Activated CD4-positive, alpha-beta T cell treated with anti-CD3 and anti-CD28 coated beads, Interleukin-2, amount 50 U/mL, for 48 hours (primary cell): Measurements from ENCODE around the gene SYNE1.

Source experiments
- DNase-seq, 2 experiments: peaks; one replicate each; pipeline ENCODE4 v3.0.0-alpha.2; 2020

SYNE1 gene

DNA sequence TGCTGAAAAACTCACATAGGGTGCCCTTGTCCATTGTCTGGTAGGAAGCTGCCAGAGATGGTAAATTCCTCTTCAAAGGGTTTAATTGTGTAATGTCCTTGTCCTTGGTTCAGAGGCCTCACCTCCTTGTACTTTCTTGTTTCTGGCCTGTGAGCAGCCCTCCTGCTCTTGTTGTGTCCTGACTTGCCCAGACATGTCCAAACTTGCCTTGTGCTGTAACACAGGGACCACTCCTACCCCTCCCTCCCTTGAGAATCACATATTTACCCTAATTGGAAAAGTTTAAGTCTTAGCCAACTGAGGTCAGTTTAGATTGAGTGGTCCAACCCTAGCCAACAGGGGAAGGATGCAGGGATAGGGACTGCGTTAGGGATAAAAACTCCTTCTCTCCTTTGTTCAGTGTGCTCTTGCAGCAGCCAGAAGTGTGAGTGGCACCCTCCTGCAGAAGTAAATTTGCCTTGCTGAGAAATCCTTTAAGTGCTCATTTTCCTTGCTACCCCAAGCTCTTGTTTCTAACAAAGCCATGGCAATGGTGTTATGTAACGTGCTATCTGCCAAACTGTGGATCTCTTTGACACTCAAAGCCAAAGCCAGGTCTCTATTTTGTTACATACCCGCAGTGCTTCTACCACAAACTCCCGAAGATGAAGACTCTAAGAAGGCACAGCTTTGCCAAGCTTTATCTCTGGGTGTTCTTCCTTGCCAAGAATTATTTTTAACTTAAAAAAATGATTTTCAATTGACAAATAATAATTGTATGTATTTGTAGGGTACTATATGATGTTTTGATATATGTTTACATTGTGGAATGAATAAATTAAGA, 415.1 kb downstream of the SYNE1 start:
- no peak for DNase-seq

DNA sequence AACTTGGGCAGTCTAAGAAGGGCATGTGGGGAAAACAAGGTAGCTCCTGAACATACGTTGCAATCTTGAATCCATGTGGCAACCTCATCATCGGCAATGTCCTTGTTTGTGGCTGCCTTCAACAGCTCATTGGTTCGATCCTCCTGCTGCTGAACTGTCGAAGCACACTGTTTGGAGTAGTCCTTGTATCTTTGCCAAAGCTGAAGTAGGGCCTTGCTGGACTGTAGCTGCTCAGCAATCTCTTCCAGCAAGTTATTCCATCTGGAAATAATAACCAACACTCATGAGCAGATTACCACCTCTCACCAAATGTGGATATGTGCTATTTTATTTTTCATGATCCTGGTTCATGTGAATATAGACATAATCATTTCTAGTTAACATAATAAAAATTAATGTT, 416.4 kb downstream of the SYNE1 start:
- DNase-seq, result no peak

DNA sequence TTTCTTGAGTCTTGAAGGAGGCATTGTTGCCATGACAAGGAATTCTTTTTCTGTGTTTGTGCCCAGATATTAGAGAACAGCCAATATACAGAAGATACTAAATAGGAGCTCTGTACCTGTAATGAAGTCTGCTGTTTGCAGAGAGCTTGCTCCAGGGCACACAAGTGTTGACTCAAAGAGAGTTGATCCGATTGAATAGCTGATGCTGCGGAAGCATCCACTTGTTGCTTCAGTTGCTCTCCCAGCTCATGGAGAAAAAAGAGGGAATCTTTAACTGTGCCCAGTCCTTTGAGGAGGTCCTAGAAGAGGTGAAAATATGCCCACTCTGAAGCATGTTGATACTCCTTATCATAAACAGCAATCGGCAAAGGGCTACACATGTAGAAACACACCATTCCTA, 418.3 kb downstream of the SYNE1 start:
- no peak for DNase-seq

DNA sequence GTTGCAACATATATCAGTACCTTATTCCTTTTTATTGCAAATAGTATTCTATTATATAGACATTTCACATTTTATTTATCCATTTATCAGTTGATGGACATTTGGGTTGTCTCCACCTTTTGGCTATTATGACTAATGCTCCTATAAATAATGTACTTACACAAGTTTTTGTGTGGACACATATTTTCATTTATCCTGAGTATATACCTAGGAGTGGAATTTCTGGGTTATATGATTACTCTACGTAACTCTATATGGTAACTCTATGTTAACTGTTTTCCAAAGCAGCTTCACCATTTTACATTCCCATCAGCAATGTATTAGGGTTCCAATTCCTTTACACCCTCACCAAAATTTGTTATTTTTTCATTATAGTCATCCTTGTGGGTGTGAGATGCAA, 424.7 kb downstream of the SYNE1 start:
- DNase-seq, result no peak

DNA sequence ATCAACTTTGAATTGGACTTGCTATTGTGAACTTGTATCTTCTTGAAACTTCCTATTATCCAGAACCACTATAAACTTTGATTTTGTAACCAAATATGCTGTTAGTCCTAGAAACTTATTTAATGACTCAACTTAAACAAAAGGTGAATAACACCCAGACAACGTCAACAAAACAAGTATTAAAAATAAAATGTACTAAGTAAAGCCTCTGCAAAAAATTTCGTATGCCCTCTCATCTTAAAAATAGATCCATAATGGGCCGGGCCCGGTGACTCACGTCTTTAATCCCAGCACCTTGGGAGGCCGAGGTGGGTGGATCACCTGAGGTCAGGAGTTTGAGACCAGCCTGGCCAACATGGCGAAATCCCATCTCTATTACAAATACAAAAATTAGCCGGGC, 428.0 kb downstream of the SYNE1 start:
- no peak for DNase-seq

DNA sequence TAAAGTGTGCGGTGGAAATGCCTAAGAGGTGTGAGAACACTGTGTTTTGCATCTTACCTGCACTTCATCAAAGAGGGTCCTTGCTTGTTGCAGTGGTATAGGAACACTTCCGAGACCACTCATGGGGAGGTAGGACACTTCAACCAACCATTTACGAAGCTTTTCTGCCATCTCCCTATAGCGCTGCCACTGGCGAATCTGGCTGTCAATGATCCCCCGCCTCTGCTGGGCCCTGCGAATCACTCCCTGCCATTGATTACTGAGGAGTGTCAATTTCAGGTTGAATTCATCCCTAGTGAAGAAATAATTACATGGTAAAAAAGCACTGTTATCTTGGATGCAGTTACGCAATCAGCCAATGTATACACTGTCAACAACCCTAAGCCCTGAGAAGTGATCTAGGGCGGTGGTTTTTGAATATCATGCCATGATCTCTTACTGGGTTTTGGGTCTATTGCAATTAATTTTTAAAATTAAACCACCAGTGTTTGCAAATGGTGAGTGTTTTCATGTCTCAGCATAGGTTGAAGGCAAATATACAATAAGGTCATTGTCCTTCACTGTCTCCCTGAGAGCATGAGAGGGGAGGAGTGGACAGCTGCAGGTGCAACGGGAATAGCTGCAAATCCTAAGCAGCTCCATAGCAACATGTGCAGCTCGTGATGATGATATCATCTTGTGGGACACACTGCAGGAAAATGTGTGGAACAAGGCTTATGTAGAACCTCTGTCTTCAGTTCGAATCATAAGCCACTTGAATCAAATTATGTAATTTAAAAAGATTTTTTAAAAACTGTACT, 429.0 kb downstream of the SYNE1 start:
- no peak for DNase-seq

DNA sequence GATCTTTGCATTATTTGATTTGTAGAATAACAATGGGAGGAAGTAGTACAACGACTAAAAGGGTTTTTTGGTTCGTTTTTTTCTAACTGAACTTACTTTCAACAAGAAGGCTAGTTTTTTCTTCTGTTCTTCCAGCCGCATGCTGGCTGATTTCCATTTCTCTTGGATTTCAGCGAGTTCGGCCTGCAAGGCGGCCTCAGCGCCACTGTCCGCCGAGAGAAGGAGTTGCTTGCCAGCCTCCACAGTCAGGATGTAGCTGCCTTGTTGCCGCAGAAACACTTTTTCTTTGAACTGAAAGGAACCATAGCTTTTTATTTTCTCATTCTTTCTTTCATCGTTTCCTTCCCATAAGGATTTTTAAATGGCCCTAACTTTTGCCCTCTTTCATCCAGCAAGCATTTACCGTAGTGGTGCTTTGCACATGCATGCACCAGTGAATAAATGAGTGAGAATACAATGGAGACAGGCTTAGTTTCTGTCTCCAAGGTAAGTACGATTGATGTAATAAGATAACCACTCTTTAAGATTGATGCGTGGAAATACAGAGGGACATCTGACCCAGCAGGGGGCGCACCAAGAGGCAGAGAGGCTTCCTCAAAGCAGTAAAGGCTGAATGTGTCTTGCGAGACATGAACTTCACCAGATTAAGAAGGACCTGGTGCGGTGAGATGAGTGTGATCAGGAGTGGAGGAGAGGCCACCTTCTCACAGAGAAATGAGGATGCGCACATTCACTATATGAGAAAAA, 430.9 kb downstream of the SYNE1 start:
- peak; percentile 57 to 64 for DNase-seq

DNA sequence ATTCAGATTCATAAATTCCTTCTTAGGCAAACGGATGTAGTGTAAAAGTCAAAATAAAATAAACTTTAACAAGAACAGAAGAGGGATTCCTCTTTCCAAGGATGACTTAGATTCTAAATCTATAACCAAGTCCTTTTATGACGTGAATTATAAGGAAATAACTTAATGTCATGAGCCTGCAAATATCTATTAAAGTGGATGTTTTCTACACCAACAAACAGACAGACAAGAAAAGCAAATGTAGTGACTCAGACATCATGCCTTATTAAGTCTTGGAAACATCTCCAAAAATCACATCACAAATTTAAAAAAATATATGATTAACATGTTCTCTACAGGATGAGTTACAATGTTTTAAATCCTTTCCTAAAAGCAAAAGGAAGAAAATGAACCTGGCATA, 432.6 kb downstream of the SYNE1 start:
- no peak for DNase-seq

DNA sequence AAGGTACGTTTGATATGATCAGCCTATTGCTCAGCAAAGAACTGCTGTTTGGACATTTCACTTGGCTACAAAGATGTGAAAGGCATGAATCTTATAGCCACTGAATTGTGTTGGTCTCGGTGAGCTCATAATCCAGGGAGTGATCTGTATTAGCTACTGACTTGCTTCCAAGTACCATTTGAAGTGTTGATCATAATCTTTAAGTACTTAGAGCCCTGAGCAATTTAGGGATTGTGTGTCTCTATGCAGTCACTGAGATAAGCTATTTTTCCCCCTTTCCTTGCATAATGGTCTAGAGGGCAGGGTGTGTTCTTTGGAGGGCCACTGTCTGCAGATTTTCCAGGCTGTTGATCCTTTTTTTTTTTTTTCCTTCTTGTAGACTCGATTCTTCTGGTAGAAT, 436.0 kb downstream of the SYNE1 start:
- no peak for DNase-seq

DNA sequence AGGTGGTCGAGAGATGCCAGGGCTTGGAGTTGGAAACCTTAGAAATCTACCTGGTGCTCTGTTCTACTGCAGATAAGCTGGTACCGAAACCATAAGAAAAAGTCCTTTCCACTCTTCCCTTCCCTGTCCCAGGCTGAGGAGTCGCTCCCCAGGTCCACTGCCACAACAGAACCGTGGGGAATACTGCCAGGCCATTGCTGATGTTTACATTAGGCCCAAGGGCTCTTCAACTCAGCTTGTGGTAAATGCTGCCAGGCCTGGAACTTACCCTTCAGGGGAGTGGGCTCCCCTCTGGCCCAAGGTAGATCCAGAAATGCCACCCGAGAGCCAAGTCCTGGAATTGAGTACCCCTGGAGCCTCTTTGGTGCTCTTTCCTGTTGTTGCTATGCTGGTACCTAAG, 441.3 kb downstream of the SYNE1 start:
- no peak for DNase-seq

DNA sequence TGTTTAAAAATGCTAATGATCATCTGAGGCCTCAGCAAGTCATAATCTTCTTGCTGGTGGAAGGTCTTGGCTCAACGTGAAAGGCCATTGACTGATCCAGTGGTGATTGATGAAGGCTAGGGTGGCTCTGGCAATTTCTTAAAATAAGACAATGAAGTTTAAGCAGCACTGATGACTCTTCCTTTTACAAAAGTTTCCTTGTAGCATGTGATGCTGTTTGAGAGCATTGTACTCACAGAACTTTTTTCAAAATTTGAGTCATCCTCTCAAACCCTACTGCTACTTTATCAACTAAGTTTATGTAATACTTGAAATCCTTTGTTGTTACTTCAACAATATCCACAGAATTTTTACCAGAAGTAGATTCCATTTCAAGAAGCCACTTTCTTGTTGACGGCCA, 447.4 kb downstream of the SYNE1 start:
- no peak for DNase-seq

DNA sequence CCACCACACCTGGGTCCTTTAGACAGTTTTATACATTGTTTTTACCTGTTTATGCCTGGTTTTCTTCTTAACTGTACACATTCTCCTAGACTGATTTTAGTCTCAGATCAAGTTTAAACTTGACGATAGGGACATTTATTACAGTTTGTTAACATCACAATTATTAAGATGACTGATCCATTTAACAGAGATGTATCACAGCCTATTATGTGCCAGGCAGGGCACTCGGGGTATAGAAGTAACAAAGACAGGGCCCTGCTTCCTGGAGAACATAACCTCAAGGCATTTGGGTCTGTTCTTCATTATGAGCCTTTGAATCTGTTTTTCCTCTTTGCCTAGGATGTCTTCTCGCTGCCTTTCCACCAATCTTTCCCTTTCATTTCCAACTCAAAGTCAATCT, 449.2 kb downstream of the SYNE1 start:
- DNase-seq, result no peak

DNA sequence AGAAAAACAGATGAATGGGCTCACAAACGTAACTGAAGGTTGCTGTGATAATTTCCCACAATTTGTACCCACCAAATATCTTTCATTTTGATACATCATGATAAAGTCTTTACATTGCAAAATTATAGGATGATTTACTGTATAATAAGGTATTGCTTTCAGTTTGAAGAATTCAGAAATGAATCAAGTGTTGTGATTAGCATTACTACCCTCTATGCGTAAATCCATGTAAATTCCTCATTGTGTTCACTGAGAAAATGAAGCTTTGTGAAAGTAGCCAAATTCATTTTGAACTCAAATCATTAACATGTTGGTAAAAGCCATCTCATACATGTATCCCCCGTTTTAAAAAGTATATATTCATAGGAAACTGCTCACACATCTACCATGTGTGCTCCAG, 450.3 kb downstream of the SYNE1 start:
- no peak for DNase-seq

DNA sequence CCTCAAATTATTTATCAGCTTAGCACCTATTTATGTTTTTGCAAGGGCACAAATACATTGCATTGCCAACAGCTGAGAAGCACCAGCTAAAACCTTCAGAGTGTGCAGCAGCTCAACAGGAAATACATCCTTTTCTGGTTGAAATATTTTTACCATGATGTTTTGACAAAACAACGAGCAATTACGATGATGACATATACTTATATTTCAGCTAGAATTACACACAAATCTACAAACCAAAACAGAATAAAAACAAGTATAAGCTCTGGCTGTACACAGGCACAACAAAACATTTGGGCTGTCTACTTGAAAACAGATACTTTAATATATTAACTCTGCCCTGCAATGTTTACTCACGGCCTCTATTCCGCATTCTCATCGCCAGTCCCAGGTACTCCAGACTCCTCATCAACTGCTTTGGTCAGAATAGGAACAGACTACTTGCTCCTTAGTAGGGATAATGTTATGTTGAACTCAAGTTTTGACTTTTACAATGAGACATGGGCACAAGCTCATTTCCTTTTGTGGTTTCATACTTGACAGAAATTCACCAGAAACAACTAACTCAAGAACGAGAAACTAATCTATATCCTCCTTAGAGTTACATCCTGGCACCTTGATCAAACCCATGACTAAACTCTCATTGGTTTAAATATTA, 452.1 kb downstream of the SYNE1 start:
- no peak for DNase-seq

DNA sequence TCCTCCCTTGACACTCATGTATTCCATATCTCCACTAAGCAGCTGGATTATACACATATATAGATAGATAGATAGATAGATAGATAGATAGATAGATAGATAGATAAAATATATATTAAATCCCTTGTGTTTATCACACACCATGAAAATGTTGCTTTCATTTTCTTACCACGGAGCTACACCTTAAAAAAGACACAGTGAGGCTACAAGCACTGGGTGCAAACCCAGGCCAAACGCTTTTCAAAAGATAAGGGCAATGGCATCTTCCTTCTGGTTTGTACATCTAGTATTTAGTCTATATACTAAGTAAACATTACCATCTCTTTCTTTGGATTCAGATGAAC, 452.6 kb downstream of the SYNE1 start:
- DNase-seq, result no peak

DNA sequence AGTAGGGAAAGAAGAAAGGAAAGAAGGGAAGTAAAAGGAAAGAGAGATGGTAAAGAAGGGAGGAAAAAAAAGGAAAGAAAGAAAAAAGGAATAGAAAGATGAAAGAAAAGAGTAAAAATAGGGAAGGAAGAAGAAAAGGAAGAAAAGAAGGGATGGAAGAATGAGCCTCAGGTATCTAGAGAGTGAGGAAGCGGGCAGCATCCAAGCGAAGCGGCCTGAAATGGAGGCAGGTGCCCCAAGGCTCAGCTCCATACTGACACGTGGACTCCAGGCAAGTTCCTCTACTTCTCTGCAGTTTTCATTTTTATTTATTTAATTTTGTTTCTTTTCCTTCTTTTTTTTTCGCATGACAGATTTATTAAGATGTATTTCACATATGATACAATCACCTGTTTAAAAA, 456.6 kb downstream of the SYNE1 start:
- DNase-seq, result no peak

DNA sequence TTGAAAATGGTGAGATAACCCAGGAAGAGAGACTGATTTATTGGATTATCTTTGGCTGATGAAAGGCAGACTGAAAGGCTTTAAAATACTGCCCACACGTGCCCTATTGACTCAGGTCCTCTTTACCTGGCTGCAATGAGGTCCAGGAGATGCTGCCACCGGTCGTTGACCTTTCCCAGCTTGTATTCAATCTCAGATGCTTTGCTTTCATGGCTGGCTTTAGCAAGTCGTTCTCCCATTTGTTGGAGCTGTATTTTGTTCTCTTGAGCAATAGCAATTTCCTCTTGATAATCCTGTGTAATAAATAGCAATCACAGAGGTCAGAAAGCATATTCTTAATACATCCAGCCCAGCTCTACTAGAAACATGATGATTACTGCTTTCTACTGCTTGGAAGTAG, 460.9 kb downstream of the SYNE1 start:
- no peak for DNase-seq

DNA sequence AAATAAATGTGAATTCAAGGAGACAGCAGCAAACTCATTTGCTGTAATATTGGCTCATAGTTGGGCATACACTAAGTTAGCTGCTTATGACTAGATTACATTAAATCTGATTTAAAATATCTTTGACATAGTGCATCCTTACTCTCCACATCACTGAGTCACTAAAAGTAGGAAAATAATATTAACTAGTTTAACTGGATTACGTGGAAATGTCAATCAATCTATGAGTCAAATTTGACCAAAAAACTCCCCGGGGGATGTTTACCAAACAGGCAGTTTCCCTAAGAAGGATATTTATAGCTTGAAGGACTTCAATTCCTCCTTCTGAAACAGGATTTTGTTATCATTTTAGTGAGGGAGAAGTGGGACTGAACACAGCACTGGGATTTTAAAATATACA, 463.2 kb downstream of the SYNE1 start:
- DNase-seq, result no peak

DNA sequence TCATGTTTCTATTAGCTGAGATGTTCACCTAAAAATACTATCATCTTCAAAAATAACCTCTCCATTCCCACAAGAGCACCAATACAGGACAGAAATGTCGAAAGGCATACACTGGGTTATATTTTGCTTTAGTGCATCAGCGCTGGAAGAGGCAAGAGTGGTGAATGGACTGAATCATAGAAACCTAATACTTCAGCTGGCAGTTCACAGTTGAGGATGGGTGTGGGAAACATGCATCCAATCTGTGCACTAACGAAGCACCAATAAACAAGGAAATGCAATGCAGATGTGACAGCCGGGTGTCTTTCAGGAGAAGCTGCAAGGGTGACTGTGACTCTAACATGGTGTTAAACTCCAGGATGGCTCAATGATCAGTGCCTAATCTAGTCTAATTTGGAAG, 463.8 kb downstream of the SYNE1 start:
- no peak for DNase-seq

DNA sequence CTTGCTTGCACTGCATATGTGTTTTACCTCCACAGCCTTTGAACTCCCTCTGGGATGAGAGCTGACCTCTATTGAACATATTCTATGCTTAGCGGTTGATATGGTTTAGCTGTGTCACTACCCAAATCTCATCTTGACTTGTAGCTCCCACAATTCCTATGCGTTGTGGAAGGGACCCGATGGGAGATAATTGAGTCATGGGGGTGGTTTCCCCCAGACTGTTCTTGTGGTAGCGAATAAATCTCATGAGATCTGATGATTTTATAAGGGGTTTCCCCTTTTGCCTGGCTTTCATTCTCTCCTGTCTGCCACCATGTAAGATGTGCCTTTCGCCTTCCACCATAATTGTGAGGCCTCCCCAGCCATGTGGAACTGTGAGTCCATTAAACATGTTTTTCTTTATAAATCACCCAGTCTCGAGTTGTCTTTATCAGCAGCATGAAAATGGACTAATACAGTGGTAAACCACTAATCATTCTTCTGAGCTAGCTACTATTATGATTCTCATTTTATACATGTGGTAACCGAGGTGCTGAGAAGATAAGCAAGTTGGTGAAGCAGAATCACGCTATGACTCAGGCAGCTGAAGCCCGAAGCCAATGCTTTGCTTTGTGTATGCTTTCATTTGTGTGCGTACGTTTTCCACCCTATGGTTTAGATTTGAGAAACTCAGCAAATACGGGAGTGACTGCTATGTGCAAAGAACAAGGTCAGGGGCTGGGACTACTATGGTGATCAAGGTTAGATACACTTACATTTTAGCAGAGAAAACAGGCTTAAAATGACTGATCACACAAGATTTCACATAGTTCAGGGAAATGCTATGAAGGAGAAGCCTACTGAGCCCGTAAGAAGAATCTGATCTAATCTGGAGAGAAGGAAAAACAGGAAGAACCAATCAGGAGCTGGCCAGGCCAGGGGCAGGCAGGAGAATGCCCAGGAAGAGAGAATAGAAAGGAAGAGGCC, 466.2 kb downstream of the SYNE1 start:
- peak; percentile 67 to 74 for DNase-seq

DNA sequence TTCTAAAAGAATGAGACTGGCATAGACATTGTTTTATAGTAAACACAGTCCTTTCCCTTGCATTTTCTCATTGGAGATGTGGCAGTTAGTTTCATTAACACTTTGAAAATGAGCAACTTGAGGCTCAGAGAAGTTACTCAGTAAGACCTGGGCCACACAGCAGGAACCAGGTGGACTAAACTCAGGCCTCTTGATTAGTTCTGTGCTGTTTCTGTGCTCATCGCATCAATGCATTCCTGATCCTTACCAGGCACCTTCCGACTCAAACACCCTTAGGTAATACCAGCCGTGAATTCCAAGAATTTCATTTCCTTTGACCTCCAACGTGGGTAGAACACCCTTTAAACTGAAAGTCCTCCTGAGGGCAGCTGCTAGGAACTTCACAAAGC, 466.9 kb downstream of the SYNE1 start:
- DNase-seq, result no peak
